Myocyte (in vitro differentiated cells): ENCODE measurements around the gene PCSK4. TPM values are rescaled to one million over a fixed set of nuclear protein-coding genes. Genes with fewer than 3 reads are reported as not detected.
"Not testable (repeated sequence)": the region's sequence is repeated elsewhere in the genome, so short reads cannot be mapped to it uniquely, and the experiment has no call there.

Experiments used
- DNase-seq: peaks from one replicate; pipeline ENCODE4 v3.0.0-alpha.2; 2012; ENCODE audit warnings: low read depth
- total RNA-seq: library from RNA; depleted of rRNA; stranded (reverse); fragments of >200 nt; gene quantifications from 2 replicates; pipeline ENCODE4 v1.2.3, GENCODE V29; 2014

Gene PCSK4
- total RNA-seq, 1 donor from 2014 or later = 8.5 TPM

DNA sequence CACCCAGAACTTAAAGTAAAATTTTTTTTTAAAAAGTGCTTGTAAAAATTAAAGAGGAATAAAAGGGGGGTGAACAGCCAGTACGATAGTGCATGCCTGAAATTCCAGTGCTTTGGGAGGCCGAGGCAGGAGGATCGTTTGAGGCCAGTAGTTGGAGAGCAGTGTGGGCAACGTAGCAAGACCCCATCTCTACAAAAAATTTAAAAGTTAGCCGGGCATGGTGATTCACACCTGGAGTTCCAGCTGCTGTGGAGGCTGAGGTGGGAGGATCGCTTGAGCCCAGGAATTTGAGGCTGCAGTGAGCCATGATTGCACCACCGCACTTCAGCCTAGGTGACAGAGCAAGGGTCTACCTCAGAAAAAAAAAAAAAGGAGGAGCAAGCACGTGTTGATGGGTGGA is 14.9 kb upstream of the PCSK4 start:
- no peak for DNase-seq

DNA sequence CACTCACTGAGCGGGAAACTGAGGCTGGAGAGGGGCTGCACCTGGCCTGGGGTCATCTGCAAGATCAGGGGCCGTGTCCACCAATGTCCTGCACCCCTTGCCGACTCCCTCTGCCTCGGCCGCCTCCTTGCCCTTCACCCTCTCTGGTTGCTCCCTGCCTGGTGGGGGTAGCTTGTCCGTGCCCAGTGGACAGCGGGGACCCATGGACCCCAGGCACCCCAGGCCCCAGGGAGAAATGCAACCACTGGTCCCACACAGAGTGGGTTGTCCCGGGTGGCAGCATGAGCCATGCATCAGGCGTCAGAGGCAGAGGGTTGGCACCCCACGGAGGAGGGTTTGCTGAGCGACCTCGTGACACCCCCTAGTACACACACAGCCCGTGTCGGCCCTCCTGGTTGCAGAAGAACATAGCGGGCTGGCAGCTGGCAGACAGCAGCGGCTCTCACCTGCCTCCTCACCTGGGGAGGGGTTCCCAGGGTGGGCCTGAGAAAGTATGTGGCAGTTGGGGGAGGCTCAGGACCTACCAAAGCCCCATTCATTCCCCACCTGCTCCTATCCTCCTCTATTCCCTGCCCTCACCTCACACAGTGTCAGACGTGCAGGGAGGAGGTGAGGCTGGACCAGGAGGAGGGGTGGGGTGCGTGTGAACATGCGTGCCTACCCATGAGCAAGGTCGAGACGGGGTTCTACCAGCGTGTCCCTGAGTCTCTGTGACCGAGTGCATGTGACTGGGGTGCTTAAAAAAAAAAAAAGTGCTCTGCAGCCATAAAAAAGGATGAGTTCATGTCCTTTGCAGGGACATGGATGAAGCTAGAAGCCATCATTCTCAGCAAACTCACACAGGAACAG is 14.0 kb upstream of the PCSK4 start:
- DNase-seq = no peak

GRCh38 chr19:1503089-1503924 is 13.2 kb upstream of the PCSK4 start:
- DNase-seq = peak; percentile 47

- DNase-seq = no peak
Observed at GRCh38 chr19:1502433-1503088, 12.4 kb upstream of the PCSK4 start.

DNA sequence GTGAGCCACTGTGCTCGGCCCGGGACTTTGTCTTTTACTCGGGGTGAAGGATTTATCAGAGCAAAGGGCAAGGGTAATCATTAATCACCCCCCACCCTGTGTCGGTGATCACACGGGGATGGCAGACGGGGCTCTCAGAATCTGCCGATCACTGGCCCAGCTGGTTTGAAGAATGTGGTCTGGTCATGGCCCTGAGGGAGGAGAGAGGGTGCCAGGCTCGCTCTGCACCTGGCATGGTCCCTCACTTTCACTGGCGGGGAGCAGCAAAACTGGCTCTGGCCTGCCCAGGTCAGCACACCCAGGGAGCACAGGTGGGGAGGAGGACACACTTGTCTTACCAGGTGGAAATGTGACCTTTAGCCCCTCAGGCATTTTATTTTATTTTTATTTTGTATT is 11.0 kb upstream of the PCSK4 start:
- peak; percentile 65 for DNase-seq

- DNase-seq = not testable (repeated sequence)
Observed at GRCh38 chr19:1499231-1499630, 9.1 kb upstream of the PCSK4 start.

- no peak for DNase-seq
Observed at GRCh38 chr19:1497578-1498235, 7.6 kb upstream of the PCSK4 start.

DNA sequence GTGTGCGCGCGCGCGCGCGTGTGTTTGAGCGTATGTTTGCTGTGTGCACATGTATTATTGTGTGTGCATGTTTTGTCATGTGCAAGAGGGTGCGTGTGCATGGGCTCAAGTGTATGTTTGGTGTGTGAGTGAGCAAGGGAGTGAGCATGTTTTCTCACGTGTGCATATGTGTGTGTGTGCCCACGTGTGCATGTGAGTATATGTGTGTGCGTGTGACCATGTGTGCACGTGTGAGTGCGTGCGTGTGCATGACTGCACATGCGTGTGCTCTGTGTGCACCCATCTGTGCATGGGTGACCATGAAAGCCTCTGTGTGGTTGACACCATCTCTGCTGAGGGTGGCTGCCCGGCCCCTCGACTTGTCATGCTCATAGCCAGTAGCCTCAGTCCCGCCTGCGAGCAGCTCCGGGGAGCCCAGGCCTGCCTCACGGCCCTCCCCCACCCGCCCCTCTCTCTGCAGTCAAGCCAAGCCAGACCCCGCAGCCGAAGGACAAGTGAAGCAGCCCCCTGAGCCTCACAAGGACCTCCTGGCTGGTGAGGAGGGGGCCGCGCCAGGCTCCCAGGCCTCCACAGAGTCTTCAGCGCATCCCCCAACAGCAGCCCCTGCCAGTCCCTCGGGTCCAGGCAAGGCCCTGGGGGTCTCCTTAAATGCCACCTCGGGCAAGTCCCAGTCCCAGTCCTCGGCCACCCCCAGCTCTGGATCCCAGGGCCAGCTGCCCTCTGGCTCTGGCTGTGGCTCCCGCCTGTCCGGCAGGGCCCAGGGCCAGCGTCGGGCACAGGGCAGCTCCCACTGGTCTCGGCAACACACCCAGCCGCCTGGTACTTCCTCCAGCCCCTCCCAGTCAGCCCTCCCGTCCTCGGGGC is 6.8 kb upstream of the PCSK4 start:
- DNase-seq = no peak

GRCh38 chr19:1495799-1496713 is 5.9 kb upstream of the PCSK4 start:
- DNase-seq = no peak

GRCh38 chr19:1495051-1495798 is 5.1 kb upstream of the PCSK4 start:
- DNase-seq = no peak

DNA sequence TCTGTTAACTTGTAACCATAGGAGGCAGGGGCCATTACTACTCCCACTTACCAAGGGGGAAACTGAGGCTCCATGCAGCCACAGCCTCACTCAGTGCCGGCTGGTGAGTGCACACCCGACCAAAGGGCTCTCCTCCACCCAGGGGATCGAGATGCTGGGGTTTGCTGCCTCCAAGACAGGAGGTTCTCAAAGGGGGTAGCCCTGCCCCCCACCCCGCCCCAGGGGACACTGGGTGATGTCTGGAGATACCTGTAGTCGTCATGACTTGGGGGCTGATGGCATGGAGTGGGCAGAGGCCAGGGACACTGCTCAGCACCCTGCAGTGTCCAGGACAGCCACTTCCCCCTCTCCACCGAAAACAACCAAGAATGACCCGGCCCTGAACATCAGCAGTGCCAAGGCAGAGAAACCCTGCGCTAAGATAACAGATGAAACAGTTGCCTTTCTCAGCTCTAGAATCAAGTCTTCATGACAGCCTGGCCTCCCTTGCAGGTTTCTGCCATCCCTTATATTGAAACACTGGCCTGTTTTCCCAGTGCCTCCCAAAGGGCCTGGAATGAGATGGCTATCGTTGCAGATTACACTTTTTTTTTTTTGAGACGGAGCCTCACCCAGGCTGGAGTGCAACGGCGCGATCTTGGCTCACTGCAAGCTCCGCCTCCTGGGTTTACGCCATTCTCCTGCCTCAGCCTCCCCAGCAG is 4.1 kb upstream of the PCSK4 start:
- DNase-seq = no peak

DNA sequence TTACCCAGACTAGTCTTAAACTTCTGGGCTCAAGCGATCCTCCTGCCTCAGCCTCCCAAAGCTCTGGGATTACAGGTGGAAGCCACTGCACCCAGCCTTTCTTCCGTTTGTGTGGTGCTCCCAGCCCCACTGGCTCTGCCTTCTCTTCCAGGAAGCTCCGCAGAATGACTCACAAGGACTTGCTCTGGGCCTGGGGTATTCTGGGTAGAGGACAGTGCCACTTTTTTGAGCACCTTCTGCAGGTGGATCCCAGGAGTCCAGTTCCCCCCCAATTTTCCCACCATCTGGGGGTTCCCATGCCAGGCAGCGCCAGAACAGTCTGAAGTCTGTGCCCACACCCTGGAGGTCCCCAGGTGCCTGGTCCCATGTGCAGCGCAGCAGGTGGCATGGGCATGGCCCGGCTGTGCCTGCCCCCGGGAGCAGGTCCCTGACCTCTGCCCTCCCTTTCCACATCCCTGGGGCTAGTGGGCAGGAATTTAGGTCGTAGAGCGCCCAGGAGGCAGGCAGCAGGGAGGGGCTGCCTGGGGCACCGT is 2.4 kb upstream of the PCSK4 start:
- DNase-seq = no peak

DNA sequence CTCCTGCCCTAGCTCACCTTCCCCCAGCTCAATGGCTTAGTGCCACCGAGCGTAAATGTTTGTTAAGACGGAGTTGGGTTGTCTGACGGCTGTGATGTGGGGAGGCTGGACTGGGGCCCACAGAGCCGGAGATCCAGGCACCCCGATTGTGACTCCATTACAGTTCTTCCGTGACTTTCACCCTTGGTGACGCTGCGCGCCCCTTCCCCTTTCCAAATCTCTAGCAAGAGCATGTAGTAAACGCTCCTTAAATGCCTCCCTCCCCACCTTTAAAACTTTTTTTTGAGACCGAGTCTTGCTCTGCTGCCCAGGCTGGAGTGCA is 1.7 kb upstream of the PCSK4 start:
- no peak for DNase-seq

DNA sequence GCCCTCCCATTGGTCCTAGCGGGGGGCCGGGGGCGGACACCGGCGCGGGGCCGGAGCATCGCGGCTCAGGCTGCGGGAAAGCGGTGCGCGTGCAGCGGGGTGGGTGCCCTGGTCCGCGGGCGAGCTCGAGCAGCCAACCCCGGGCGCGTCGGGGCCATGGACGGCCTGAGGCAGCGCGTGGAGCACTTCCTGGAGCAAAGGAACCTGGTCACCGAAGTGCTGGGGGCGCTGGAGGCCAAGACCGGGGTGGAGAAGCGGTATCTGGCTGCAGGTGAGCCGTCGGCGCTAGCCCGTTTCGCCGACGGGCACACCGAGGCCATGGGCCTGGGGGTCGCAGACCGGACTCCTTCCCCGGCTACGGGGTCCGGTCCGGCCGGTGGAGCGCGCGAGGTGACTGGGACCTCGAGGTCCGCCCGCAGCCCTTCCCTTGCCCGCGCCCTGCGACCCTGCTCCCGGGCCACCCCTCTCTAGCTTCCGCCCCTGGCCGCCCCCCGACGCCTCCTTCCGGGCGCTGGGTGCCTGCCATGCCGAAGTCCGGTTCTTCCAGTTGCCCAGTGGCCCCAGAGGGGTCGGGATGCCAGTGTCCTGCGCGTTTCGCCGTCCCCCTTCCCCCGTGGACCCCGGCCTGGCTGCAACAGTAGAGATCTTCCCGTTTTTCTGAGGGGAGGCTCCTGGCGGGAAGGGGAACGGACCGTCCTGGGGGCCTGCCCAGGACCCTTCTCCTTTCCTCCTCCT is 1.1 kb upstream of the PCSK4 start, which contains the start of gene REEP6:
TSS of gene REEP6 (plus strand) at position 68 of the 735 bp plus-strand sequence. CDS start at position 157, 89 bp downstream.
- no peak for DNase-seq

DNA sequence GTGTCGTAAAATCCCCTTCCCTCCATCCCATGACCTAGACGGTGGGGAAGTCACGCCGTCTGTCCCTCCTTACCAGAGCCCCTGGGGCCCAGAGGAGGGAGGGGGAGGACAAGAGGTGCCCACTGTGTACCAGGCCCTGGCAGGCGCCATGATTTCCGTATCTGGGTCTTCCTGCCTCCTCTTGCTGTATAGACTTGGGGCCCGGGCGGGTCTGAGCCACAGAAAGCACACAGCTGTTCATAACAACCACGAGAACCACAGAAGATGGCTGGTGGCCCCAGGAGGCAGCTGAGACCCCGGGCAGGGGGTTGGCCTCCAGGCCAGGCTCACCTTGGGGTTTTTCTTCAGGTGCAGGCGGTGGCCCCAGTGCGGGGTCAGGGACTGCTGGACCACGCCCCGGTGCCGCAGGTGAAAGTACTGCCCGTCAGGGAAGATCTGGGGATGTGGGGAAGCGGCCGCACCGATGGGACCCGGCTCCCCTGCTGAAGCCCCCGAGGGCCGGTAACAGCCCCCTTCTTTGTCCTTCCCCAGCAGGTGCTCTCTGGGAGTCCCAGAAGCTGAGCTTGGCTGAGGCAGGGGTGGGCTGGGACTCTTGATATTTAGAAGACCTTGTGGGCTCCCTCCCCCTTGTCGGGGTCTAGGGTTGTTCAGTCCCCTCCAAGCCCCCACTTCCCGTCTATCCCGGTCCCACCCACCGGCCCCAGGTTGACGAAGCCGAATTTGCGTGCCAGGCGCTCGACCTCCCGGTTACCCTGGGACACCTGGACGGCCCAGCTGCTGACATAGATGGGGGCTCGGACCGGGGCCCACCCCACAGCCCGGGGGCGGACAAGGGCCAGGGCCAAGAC is 463 bp downstream of the PCSK4 start:
- peak; percentile 89 for DNase-seq

GRCh38 chr19:1488282-1488601 is 1.9 kb downstream of the PCSK4 start:
- DNase-seq = no peak
